Central memory CD8-positive, alpha-beta T cell (primary cell): Measurements from ENCODE around the gene TBPL1.

Experiments used
- ATAC-seq: fragments of 150-1000 bp; cut with Tn5 transposase; replicated peaks from 2 replicates; pipeline ENCODE4 v1.10.0; 2022; ENCODE audit warnings: mild to moderate bottlenecking, moderate FRiP score, moderate number of reproducible peaks; ENCODE audit not compliant: poor library complexity, severe bottlenecking; ENCODE audit errors: extremely low read depth
- DNase-seq, 2 donors: peaks; one replicate each; pipeline ENCODE4 v3.0.0; 2021; ENCODE audit warnings: low spot score in 2 of 2
- H3K27ac Mint-ChIP-seq: one replicate; pipeline ENCODE4 v1.8.0; 2022; ENCODE audit warnings: low read depth, mild to moderate bottlenecking, moderate library complexity, mixed read lengths
- H3K27me3 Mint-ChIP-seq: one replicate; pipeline ENCODE4 v1.8.0; 2022; ENCODE audit warnings: mixed read lengths
- H3K36me3 Mint-ChIP-seq: one replicate; pipeline ENCODE4 v1.8.0; 2022; ENCODE audit warnings: mild to moderate bottlenecking, moderate library complexity, mixed read lengths; ENCODE audit not compliant: insufficient read depth
- H3K4me1 Mint-ChIP-seq: one replicate; pipeline ENCODE4 v1.8.0; 2022; ENCODE audit warnings: mixed read lengths
- H3K4me3 Mint-ChIP-seq: one replicate; pipeline ENCODE4 v1.8.0; 2022; ENCODE audit warnings: mild to moderate bottlenecking, moderate library complexity, mixed read lengths
- H3K9me3 Mint-ChIP-seq: one replicate; pipeline ENCODE4 v1.8.0; 2022; ENCODE audit warnings: mixed read lengths

The TBPL1 gene

DNA sequence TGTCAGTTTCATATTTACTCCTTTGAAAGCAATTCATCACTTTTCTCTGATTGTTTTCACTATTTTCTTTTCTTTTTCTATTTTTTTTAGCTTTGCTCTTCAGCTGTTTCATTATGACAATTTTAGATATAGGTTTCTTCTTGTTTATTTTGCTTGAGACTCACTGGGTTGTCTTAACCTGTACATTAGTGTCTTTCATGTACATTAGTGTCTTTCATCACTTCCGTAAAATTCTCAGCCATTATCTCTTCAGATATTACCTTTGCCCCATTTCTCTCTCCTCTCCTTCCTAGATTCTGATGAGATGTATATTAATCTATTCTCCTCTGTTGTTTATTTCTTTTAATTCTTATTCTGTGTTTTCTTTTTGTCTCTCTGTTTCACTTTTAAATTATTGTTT lies 14.5 kb upstream of the TBPL1 start:
- H3K9me3 Mint-ChIP-seq: peaks cover 3% of the 10 kb centered on the region
- H3K36me3 Mint-ChIP-seq: no peaks in the 10 kb centered on the region
- H3K4me3 Mint-ChIP-seq: no peak overlapping the region
- no peaks in the 10 kb centered on the region for H3K4me1 Mint-ChIP-seq
- no peak for DNase-seq
- peaks cover 23% of the 10 kb centered on the region for H3K27me3 Mint-ChIP-seq
- no peak overlapping the region for H3K27ac Mint-ChIP-seq
- no peak for ATAC-seq

DNA sequence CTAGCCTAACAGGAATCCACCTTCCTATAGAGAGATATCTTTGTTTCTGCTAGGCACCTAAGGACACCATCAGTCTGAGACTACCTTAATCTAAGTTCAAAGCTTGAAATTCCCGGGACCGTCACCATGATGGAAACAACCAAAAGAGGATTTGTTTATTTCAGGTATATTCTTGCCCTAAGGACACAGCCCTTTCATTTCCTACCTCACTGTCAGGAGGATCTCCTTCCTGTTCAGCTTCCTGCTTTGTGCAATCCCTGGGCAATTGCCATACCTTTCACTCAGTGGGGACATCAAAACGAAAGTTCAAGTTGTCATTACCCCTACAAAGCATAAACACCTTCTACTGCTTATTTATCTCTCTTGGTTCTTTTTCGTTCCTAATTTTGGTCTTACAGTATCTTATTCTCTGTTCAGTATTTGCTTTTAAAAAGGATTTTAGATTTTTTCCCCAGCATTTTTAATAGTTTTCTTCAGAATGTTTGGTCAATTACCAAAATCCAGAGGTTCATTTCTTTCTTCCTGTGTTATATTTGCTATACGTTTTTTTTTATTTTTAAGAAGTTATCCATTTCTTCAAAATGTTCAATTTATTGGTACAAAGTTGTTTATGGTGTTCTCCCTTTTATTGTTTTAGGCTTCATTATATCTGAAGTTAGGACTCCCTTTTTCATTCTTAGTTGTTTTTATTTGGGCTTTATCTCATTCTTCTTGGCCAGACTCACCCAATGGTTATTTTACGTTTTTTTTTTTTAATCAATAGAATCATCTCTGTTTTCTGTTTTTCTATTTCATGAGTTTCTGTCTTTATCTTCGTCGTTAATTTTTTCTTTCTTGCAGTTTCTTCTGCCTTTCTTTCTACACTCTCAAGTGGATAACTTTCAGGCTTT lies 13.0 kb upstream of the TBPL1 start:
- H3K4me1 Mint-ChIP-seq: no peaks in the 10 kb centered on the region
- ATAC-seq: no peak
- H3K36me3 Mint-ChIP-seq: no peaks in the 10 kb centered on the region
- no peak for DNase-seq
- H3K27me3 Mint-ChIP-seq: peaks cover 32% of the 10 kb centered on the region
- H3K4me3 Mint-ChIP-seq: no peak overlapping the region
- no peaks in the 10 kb centered on the region for H3K9me3 Mint-ChIP-seq
- no peak overlapping the region for H3K27ac Mint-ChIP-seq

DNA sequence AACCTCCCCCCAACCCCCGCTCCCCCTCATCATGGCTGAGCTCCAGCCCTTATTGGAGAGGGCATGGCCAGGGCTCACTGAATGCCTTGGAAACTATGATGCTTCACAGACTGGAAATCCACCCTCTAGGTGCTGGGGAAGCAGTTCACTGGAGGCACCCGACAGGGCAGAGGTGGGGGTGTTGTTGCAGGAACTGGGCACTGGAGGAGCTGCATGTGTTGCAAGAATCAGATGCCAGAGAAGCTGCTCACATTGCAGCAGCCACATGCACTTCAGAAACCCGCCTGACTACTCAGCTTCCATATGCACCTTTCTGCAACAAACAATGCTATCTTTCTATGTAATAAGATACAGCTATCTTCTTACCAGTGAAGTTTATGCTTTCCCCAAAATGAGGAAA lies 7.9 kb upstream of the TBPL1 start:
- Mint-ChIP-seq H3K4me3 (no peak overlapping the region), H3K4me1 (no peaks in the 10 kb centered on the region), H3K27me3 (peaks cover 39% of the 10 kb centered on the region), H3K9me3 (no peaks in the 10 kb centered on the region), H3K36me3 (no peaks in the 10 kb centered on the region), H3K27ac (no peak overlapping the region)
- no peak for DNase-seq
- ATAC-seq: no peak

DNA sequence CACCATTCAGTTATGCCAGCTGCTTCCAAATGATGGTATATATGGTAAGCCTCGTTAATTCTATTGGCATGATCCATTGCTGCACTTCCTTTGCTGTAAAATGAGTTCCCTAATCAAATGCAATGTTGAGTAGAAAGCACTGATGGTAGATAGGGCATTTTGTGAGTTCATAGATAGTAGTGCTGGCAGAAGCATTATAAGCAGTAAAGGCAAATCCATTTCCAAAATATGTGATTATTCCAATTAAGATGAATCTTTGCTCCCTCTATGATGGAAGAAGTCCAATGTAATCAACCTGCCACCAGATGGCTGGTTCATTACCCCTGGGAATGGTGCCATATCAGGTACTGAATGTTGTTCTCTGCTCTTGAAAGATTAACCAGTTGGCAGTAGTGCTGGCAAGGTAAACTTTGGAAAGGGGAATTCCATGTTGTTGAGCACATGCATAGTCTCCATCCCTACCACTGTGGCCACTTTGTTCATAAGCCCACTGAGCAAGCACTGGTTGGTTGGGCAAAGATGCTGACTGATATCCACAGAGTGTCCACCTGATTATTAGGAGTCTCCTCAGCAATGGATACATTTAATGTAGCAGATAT lies 5.6 kb upstream of the TBPL1 start:
- Mint-ChIP-seq H3K36me3 (peaks cover under 1% of the 10 kb centered on the region), H3K4me3 (no peak overlapping the region), H3K4me1 (peaks cover 8% of the 10 kb centered on the region), H3K9me3 (no peaks in the 10 kb centered on the region), H3K27ac (no peak overlapping the region), H3K27me3 (peaks cover 20% of the 10 kb centered on the region)
- ATAC-seq (no peak), DNase-seq (no peak)

DNA sequence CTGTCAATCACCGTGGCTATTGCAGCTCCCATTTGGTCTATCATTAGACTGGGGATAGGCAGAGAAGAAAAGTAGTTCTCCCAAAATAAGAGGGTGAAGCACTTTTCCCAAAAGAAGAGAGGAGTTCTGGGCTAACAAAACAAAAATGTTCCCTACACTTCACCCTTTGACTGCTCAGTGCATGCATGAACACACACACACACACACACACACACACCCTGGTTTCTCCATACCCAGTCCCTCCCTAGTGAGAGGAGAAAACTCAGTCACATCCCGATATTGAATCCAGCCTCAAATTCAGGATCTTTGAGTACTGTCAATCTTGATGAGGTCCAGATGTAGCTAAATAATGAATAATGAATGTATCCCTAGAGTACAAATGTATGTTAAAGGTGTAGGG lies 4.6 kb upstream of the TBPL1 start:
- Mint-ChIP-seq H3K27me3 (peaks cover 20% of the 10 kb centered on the region), H3K4me3 (no peak overlapping the region), H3K4me1 (peaks cover 9% of the 10 kb centered on the region), H3K36me3 (peaks cover 5% of the 10 kb centered on the region), H3K27ac (no peak overlapping the region), H3K9me3 (no peaks in the 10 kb centered on the region)
- DNase-seq (no peak), ATAC-seq (no peak)

DNA sequence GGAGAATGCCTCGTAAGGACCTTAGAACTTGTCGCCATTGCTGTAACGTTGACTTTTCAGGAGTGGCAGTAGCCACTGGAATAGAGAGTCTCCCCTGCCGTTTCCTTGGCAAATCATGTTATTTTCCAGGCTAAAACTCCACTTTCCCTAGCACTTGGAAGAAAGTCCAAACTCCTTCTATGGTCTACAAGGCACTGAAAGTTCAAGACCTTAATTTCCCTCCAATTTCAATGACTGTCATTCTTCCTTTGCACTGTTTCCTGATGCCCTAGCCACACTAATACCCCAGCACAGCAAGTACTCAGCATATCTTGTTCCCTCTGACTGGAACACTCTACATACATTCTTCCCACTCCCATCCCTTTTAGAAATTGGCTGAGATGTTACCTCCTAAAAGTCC lies 1.8 kb upstream of the TBPL1 start:
- ATAC-seq (no peak), DNase-seq (no peak)
- no peaks in the 10 kb centered on the region for H3K9me3 Mint-ChIP-seq
- H3K36me3 Mint-ChIP-seq: peaks cover 7% of the 10 kb centered on the region
- H3K4me3 Mint-ChIP-seq: peak overlapping the region; percentile 98
- H3K4me1 Mint-ChIP-seq: peaks cover 32% of the 10 kb centered on the region
- peak overlapping the region; percentile 91 for H3K27ac Mint-ChIP-seq
- H3K27me3 Mint-ChIP-seq: peaks cover 3% of the 10 kb centered on the region

DNA sequence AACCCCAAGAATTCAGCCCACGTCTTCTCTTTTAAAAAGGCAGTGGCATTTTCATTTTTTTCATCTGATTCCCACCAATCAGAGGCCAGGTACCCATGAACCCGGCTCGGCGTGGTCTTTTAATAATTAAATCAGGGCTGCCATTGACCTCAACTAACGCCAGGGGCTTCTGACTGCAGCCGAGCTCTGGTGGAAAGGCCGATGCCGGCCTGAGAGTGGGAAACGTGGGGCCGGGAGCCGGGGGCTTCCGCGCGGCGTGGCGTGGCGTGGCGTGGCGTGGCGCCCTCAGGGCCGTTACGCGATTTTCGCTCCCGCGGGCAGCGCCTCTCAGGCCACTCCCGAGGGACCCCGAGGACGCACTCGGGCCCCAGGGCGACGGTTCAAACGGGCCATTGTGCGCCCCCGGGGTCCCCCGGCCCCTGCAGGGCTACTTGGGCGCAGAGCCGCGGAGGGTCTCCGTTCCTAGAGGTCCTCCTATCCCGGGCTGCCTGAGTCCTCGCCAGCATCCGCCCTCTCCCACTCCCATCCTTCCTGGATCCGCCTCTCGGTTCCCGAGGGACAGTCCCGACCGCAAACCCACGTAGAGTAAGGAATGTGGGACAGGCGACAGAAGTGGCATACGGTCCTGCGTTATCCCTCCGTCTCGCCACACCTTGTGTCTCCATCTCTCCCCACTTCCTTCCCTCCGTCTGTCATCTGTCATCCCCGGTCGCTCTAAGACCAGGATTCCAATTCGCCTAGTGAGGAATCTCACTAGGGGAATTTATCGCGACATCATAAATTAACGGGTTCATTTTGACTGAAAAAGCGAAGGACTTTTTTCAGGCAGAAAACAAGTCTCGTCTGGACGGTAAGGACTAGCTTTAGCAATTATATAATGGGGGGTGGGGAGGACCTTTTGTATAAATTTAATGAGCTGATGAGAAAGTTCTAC lies 876 bp upstream of the TBPL1 start:
- peak; percentile 21 to 39 for DNase-seq
- H3K27me3 Mint-ChIP-seq: no peaks in the 10 kb centered on the region
- H3K27ac Mint-ChIP-seq: peak overlapping the region; percentile 91
- H3K4me1 Mint-ChIP-seq: peaks cover 41% of the 10 kb centered on the region
- peak; percentile 23 for ATAC-seq
- H3K36me3 Mint-ChIP-seq: peaks cover 7% of the 10 kb centered on the region
- H3K4me3 Mint-ChIP-seq: peak overlapping the region; percentile 98
- H3K9me3 Mint-ChIP-seq: no peaks in the 10 kb centered on the region

DNA sequence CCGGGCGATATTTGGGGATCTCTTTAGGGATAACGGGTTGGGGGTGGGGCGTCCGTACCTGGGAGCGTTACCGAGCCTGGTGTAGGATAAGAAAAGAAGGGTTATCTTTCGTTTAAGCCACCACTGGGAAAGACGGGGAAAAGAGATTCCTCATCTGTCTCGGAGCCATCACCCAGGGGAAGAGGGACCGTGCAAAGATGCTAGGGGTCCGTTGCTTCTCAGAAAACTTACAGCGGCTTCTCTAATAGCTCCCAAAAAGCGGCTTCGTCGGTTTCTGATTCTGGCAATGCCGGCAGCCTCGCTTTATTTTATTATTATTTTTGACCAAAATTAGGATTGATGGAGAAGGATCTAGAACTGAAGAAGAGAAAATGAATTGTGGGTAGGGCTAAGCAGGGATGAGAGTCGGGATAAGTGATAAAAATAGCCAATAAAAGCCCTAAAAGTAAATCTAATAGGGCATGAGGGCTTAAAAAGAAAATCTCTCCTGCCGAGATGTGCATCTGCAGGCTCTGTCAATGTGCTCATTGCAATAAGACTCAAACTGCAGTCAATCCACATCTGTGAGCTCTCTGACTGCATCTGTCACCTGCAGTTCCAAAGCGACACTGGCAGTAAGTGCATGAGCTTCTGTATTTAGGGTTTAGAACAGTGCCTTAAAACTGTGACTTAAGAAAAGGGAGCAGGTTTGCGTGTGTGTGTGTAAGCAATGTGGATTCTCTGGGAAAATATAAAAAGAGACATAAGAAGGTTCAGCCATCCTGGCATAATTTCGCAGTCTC lies 801 bp downstream of the TBPL1 start:
- H3K36me3 Mint-ChIP-seq: peaks cover 7% of the 10 kb centered on the region

DNA sequence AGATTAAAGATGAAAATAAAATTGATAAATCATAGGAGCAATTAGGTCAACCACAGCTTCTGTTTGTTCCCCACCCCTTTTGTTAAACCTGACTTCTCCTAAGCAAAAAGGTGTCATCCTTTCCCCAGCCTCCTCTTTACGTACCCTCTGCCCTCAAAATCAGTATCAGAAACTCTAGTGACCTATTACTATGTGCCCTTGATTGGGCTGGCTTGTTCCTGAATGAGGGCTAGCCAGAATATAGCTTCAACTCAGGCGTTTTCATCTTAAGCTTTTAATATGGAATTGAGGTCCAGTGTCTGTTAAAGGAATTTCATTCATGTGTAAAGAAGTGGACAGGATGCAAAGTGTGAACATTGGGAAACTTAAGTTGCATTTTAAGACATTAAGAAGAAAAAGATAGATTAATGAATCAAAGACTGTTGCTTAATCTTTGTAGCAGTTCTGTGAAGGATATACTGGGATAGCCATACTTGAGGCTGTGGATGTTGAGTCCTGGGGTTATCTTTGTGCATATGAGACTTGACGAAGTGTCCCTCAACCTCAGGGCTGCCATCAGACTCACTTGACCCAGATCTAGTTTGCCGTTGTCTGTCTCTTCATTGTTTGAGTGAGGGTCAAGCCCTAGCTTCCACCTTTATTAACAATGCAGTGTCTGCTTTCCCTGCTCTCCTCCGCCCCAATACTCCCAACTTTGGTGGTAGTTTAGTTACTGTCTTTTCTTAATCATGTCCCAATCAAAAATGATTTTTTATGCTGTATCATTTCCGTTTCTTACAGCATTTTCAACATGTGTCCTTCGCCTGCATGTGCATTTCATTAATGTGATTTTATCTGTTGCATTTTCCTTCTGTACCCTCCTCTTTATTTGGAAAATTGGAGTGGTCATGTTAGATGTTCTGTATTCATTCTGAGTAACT lies 1.9 kb downstream of the TBPL1 start:
- Mint-ChIP-seq H3K9me3 (no peaks in the 10 kb centered on the region), H3K27me3 (no peaks in the 10 kb centered on the region), H3K36me3 (peaks cover 7% of the 10 kb centered on the region), H3K27ac (no peak overlapping the region), H3K4me3 (peak overlapping the region; percentile 98), H3K4me1 (peaks cover 65% of the 10 kb centered on the region)
- DNase-seq: no peak
- no peak for ATAC-seq

More for the DNA sequence above, 801 bp downstream of the TBPL1 start:
- peak overlapping the region; percentile 98 for H3K4me3 Mint-ChIP-seq
- DNase-seq (no peak), ATAC-seq (no peak)
- peak overlapping the region; percentile 91 for H3K27ac Mint-ChIP-seq
- H3K4me1 Mint-ChIP-seq: peaks cover 54% of the 10 kb centered on the region
- H3K27me3 Mint-ChIP-seq: no peaks in the 10 kb centered on the region
- no peaks in the 10 kb centered on the region for H3K9me3 Mint-ChIP-seq

DNA sequence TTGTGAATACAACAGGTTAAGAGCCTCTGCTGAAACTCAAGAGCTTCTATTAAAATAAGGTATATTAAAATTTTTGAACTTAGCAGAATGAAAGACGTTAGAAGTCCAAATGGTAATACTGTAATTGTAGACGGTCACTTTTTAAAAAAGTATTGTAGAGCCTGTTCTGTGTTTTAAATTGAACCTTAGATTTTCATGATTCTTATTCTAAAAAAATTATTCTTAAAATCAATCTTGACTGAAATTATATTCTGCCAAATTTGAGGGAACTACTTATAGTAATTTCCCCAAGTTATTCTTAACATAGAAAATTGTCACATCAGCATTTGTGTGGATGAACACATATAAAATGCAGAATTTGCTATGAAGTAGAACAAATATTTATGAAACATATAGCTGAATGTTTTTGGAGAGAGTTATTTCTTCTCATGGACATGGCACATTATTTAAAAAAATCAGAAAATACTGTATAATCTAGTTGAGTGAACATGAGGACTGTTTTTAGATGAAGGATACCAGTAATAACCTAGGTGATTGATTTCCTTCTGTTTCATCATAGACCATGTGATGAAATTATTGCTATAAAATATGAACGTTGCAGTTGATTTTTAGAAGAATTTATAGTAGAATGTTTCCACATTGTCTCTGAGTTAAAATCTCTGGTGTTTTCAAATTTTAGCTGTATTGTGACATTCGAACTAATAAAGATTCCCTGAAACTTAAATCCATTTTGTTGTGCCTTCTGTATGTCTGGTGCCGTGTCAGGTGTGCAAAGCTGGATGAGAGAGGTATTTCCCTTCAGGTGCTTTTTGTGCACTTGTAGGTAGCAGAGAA lies 2.8 kb downstream of the TBPL1 start:
- Mint-ChIP-seq H3K36me3 (peaks cover 7% of the 10 kb centered on the region), H3K9me3 (no peaks in the 10 kb centered on the region), H3K4me3 (peak overlapping the region; percentile 98), H3K27ac (no peak overlapping the region), H3K4me1 (peaks cover 73% of the 10 kb centered on the region), H3K27me3 (no peaks in the 10 kb centered on the region)
- DNase-seq (no peak), ATAC-seq (no peak)
